ENCODE results near the gene SPEF2.
A peak's percentile ranks its signal among the peaks of the same experiment; 100 is the strongest.

DNA sequence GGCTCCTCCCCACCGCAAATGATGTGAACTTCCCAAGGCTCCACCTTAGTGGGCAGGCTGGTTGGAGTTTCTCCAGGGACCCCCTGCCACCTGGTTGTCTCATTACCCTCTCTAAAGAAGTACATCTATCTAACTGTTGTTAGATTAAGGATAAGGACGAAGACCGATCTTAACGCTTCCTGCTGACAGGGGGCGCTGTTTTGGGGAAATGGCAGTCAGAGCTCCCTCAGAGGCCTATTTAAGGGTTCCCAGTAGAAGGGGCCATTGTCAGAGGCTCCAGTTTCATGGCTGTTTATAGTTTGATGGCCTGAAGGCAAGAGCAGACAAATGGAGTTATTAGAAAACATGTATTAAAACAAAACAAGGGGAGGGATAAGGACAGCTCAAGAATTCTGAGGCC is 100.1 kb downstream of the SPEF2 start:
- TF ChIP-seq, protein P1, sequence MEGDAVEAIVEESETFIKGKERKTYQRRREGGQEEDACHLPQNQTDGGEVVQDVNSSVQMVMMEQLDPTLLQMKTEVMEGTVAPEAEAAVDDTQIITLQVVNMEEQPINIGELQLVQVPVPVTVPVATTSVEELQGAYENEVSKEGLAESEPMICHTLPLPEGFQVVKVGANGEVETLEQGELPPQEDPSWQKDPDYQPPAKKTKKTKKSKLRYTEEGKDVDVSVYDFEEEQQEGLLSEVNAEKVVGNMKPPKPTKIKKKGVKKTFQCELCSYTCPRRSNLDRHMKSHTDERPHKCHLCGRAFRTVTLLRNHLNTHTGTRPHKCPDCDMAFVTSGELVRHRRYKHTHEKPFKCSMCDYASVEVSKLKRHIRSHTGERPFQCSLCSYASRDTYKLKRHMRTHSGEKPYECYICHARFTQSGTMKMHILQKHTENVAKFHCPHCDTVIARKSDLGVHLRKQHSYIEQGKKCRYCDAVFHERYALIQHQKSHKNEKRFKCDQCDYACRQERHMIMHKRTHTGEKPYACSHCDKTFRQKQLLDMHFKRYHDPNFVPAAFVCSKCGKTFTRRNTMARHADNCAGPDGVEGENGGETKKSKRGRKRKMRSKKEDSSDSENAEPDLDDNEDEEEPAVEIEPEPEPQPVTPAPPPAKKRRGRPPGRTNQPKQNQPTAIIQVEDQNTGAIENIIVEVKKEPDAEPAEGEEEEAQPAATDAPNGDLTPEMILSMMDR (conservative IDR thresholded peaks at IDR 0.05; ENCODE audit: low read length): peak; percentile 53
- no peak for TF ChIP-seq EZH2phosphoT487 (IDR thresholded peaks at IDR 0.05; ENCODE audit: borderline replicate concordance, low read depth, low read length)
